8988T (cell line): ENCODE results near the gene ABHD2.
"Not testable (repeated sequence)": the region's sequence is repeated elsewhere in the genome, so short reads cannot be mapped to it uniquely, and the experiment has no call there.

ENCODE experiments used
- DNase-seq: peaks from one replicate; pipeline ENCODE4 v3.0.0; 2011

Gene ABHD2

GRCh38 chr15:89087830-89088604 is at the start of gene ABHD2:
Gene ABHD2, plus strand, starts transcription at chr15:89088456. Its CDS starts 27,872 bp downstream, at chr15:89116328.
- peak; percentile 72 for DNase-seq

- no peak for DNase-seq
Measured at GRCh38 chr15:89039142-89039541, 49.1 kb upstream of the ABHD2 start.

- no peak for DNase-seq
Measured at GRCh38 chr15:89041507-89041906, 46.7 kb upstream of the ABHD2 start.

GRCh38 chr15:89042387-89042786 is 45.9 kb upstream of the ABHD2 start:
- DNase-seq, result no peak

GRCh38 chr15:89043031-89044002 is 44.9 kb upstream of the ABHD2 start:
- no peak for DNase-seq

GRCh38 chr15:89049016-89049666 is 39.1 kb upstream of the ABHD2 start:
- DNase-seq, result not testable (repeated sequence)

GRCh38 chr15:89051875-89052274 is 36.4 kb upstream of the ABHD2 start:
- DNase-seq, result no peak

GRCh38 chr15:89052474-89052873 is 35.8 kb upstream of the ABHD2 start:
- DNase-seq, result no peak

GRCh38 chr15:89054873-89055272 is 33.4 kb upstream of the ABHD2 start:
- no peak for DNase-seq

GRCh38 chr15:89057506-89058133 is 30.6 kb upstream of the ABHD2 start:
- peak; percentile 44 for DNase-seq

GRCh38 chr15:89058376-89058775 is 29.9 kb upstream of the ABHD2 start:
- no peak for DNase-seq

GRCh38 chr15:89058876-89059405 is 29.3 kb upstream of the ABHD2 start:
- no peak for DNase-seq

- DNase-seq, result no peak
Measured at GRCh38 chr15:89066280-89066679, 22.0 kb upstream of the ABHD2 start.

GRCh38 chr15:89067751-89068150 is 20.5 kb upstream of the ABHD2 start:
- DNase-seq, result no peak

GRCh38 chr15:89068325-89068784 is 19.9 kb upstream of the ABHD2 start:
- DNase-seq, result no peak

GRCh38 chr15:89070197-89071124 is 17.8 kb upstream of the ABHD2 start:
- DNase-seq, result no peak

- no peak for DNase-seq
Measured at GRCh38 chr15:89071471-89071870, 16.8 kb upstream of the ABHD2 start.

- no peak for DNase-seq
Measured at GRCh38 chr15:89072277-89072869, 15.9 kb upstream of the ABHD2 start.

GRCh38 chr15:89074402-89075012 is 13.7 kb upstream of the ABHD2 start:
- no peak for DNase-seq

- no peak for DNase-seq
Measured at GRCh38 chr15:89075101-89075640, 13.1 kb upstream of the ABHD2 start.
